Panc1 (cell line): ENCODE measurements around the gene KIF23.

Source experiments
- POLR2AphosphoS5 ChIP-seq: IDR thresholded peaks from 2 replicates; pipeline ENCODE4 v1.6.1; 2012; ENCODE audit warnings: mild to moderate bottlenecking, low read depth, low read length, moderate library complexity
- SIN3A ChIP-seq: IDR thresholded peaks from 2 replicates; pipeline ENCODE4 v1.6.1; 2012; ENCODE audit warnings: low read depth, mild to moderate bottlenecking, low read length, moderate library complexity, borderline replicate concordance; ENCODE audit not compliant: insufficient read depth
- TF ChIP-seq, protein P1 (sequence below): fragments of 450-650 bp; IDR thresholded peaks from 2 replicates; pipeline ENCODE4 v1.5.1; 2017; ENCODE audit warnings: mild to moderate bottlenecking
- TF ChIP-seq, protein P2 (sequence below), 2 experiments: IDR thresholded peaks; 2 replicates each; pipeline ENCODE4 v1.6.1; 2011 to 2012; ENCODE audit warnings: low read depth in 2 of 2, control low read depth in 1 of 2, low read length in 1 of 2, mild to moderate bottlenecking in 1 of 2, moderate library complexity in 1 of 2; ENCODE audit not compliant: insufficient read depth in 1 of 2

DNA sequence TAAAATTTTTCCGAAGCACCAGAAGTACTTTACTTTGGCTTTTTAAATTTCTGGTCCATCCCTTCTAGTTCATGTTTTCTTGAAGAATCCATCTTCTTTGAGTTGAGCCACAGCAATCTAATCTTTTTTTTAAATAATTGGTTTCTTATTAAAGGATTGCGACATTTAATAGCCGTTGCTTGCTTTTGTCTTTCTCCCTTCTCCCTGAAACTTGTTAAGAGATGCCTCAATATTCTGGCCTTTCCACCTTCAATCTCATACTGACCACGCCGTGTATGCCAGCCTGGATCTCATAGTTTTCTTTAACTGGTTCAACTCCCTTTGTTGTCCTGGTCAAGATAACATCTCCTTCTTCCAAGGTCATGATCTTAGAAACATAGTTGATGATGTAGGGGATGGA lies 20.1 kb downstream of the KIF23 start:
- TF ChIP-seq, protein P1, sequence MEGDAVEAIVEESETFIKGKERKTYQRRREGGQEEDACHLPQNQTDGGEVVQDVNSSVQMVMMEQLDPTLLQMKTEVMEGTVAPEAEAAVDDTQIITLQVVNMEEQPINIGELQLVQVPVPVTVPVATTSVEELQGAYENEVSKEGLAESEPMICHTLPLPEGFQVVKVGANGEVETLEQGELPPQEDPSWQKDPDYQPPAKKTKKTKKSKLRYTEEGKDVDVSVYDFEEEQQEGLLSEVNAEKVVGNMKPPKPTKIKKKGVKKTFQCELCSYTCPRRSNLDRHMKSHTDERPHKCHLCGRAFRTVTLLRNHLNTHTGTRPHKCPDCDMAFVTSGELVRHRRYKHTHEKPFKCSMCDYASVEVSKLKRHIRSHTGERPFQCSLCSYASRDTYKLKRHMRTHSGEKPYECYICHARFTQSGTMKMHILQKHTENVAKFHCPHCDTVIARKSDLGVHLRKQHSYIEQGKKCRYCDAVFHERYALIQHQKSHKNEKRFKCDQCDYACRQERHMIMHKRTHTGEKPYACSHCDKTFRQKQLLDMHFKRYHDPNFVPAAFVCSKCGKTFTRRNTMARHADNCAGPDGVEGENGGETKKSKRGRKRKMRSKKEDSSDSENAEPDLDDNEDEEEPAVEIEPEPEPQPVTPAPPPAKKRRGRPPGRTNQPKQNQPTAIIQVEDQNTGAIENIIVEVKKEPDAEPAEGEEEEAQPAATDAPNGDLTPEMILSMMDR, result no peak
- TF ChIP-seq POLR2AphosphoS5 (no peak), SIN3A (no peak)
- TF ChIP-seq, protein P2, sequence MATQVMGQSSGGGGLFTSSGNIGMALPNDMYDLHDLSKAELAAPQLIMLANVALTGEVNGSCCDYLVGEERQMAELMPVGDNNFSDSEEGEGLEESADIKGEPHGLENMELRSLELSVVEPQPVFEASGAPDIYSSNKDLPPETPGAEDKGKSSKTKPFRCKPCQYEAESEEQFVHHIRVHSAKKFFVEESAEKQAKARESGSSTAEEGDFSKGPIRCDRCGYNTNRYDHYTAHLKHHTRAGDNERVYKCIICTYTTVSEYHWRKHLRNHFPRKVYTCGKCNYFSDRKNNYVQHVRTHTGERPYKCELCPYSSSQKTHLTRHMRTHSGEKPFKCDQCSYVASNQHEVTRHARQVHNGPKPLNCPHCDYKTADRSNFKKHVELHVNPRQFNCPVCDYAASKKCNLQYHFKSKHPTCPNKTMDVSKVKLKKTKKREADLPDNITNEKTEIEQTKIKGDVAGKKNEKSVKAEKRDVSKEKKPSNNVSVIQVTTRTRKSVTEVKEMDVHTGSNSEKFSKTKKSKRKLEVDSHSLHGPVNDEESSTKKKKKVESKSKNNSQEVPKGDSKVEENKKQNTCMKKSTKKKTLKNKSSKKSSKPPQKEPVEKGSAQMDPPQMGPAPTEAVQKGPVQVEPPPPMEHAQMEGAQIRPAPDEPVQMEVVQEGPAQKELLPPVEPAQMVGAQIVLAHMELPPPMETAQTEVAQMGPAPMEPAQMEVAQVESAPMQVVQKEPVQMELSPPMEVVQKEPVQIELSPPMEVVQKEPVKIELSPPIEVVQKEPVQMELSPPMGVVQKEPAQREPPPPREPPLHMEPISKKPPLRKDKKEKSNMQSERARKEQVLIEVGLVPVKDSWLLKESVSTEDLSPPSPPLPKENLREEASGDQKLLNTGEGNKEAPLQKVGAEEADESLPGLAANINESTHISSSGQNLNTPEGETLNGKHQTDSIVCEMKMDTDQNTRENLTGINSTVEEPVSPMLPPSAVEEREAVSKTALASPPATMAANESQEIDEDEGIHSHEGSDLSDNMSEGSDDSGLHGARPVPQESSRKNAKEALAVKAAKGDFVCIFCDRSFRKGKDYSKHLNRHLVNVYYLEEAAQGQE (IDR thresholded peaks at IDR 0.05; ENCODE audit: insufficient read depth in 1 of 2, low read depth in 2 of 2, low read length in 1 of 2), result no peak
